ENCODE data around the gene CCNB3.

The CCNB3 gene

DNA sequence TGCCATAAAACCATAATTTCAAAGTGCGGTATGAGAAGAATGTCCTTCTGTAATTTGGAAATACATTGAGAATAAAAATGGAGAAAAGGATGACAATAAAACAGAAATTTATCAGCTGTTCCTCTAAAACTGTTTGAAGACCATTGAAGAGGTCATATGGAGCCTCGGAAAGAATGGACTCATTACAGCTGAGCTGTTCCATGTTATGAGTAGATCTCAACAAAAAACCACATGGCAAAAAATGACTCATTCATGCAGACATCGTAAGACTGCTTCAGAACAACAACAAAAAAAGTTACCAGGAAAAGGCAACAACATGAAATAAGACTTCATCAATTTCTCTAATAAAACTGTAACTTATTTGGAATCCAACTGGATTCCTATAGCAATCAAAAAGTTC lies 43.4 kb upstream of the CCNB3 start:
- H3K4me3 ChIP-seq (ENCODE audit: low read depth, low read length), result no peak overlapping the region
- no peaks in the 10 kb centered on the region for H3K9me3 ChIP-seq (ENCODE audit: insufficient read depth, low read depth, low read length)
- no peak overlapping the region for H4K12ac ChIP-seq (ENCODE audit: low read depth, low read length)
- no peak overlapping the region for H3K18ac ChIP-seq (ENCODE audit: low read length)
- DNase-seq, result no peak
- H3K36me3 ChIP-seq (ENCODE audit: control insufficient read depth in 1 of 2, insufficient read depth in 2 of 2, low read length in 2 of 2), result no peaks in the 10 kb centered on the region
- no peak overlapping the region for H2BK5ac ChIP-seq (ENCODE audit: low read depth, low read length, poor library complexity)
- H3K14ac ChIP-seq (ENCODE audit: low read length), result no peak overlapping the region
- peaks cover 0 to 4% of the 10 kb centered on the region in 2 experiments for H3K4me1 ChIP-seq (ENCODE audit: control insufficient read depth in 1 of 2, insufficient read depth in 2 of 2, low read length in 2 of 2)
- no peak overlapping the region for H3K4me2 ChIP-seq (ENCODE audit: low read length)
- no peak overlapping the region for H3K23ac ChIP-seq (ENCODE audit: low read length)
- no peak overlapping the region for H3K4ac ChIP-seq (ENCODE audit: low read depth, low read length)
- H3K27ac ChIP-seq (ENCODE audit: low read depth, low read length), result no peak overlapping the region
- H2BK120ac ChIP-seq (ENCODE audit: insufficient read depth, low read length, poor library complexity), result no peak overlapping the region
- no peak overlapping the region for H2BK12ac ChIP-seq (ENCODE audit: low read length)
- H3K27me3 ChIP-seq (ENCODE audit: insufficient read depth, low read length), result no peaks in the 10 kb centered on the region
- H3K79me2 ChIP-seq (ENCODE audit: control insufficient read depth, insufficient read depth, low read length, poor library complexity), result no peaks in the 10 kb centered on the region
- no peak overlapping the region for H2AK5ac ChIP-seq (ENCODE audit: low read length)
- H3K79me1 ChIP-seq (ENCODE audit: low read length), result no peaks in the 10 kb centered on the region
- WGBS (ENCODE audit: extremely low coverage, insufficient coverage, insufficient read length), result no CpG with 5 or more reads among the region's 3 CpGs
- no peak overlapping the region for H2AFZ ChIP-seq (ENCODE audit: insufficient read depth, low read length, poor library complexity)
- H4K8ac ChIP-seq (ENCODE audit: low read depth, low read length), result no peak overlapping the region
- H4K91ac ChIP-seq (ENCODE audit: low read depth, low read length), result no peak overlapping the region
- no peak overlapping the region for H3K9ac ChIP-seq (ENCODE audit: low read length)

DNA sequence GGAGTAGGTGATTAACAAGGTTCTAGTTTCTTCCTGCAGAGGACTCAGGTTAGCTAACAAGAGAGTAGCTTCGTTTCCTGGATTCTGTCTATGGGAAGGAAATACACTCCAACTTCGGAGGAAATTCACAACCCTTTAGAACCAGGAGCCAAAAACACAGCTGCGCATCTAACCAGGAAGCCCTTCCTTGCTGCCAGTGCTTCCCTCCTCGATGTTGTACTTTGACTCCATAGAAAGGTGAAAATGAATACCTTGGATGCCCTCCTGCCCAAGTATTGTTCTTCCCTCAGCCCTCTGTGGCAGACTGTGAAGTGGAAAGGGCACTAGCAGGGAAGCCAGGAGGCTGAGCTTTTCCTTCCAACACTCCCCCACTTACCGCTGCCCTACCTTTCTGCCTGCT lies 38.8 kb upstream of the CCNB3 start:
- no peaks in the 10 kb centered on the region for H3K4me1 ChIP-seq (ENCODE audit: control insufficient read depth in 1 of 2, insufficient read depth in 2 of 2, low read length in 2 of 2)
- H3K18ac ChIP-seq (ENCODE audit: low read length), result no peak overlapping the region
- no peak for DNase-seq
- no peak overlapping the region for H2BK120ac ChIP-seq (ENCODE audit: insufficient read depth, low read length, poor library complexity)
- H2AFZ ChIP-seq (ENCODE audit: insufficient read depth, low read length, poor library complexity), result no peak overlapping the region
- H3K9ac ChIP-seq (ENCODE audit: low read length), result no peak overlapping the region
- no peaks in the 10 kb centered on the region for H3K79me1 ChIP-seq (ENCODE audit: low read length)
- H3K4ac ChIP-seq (ENCODE audit: low read depth, low read length), result no peak overlapping the region
- no CpG with 5 or more reads among the region's 5 CpGs for WGBS (ENCODE audit: extremely low coverage, insufficient coverage, insufficient read length)
- H3K27ac ChIP-seq (ENCODE audit: low read depth, low read length), result no peak overlapping the region
- H3K4me3 ChIP-seq (ENCODE audit: low read depth, low read length), result no peak overlapping the region
- no peaks in the 10 kb centered on the region for H3K79me2 ChIP-seq (ENCODE audit: control insufficient read depth, insufficient read depth, low read length, poor library complexity)
- H3K14ac ChIP-seq (ENCODE audit: low read length), result no peak overlapping the region
- H3K23ac ChIP-seq (ENCODE audit: low read length), result no peak overlapping the region
- H2BK5ac ChIP-seq (ENCODE audit: low read depth, low read length, poor library complexity), result no peak overlapping the region
- H2BK12ac ChIP-seq (ENCODE audit: low read length), result peak overlapping the region; percentile 23
- H2AK5ac ChIP-seq (ENCODE audit: low read length), result no peak overlapping the region
- H3K27me3 ChIP-seq (ENCODE audit: insufficient read depth, low read length), result no peaks in the 10 kb centered on the region
- H4K91ac ChIP-seq (ENCODE audit: low read depth, low read length), result no peak overlapping the region
- no peaks in the 10 kb centered on the region for H3K36me3 ChIP-seq (ENCODE audit: control insufficient read depth in 1 of 2, insufficient read depth in 2 of 2, low read length in 2 of 2)
- no peaks in the 10 kb centered on the region for H3K9me3 ChIP-seq (ENCODE audit: insufficient read depth, low read depth, low read length)
- H4K12ac ChIP-seq (ENCODE audit: low read depth, low read length), result no peak overlapping the region
- no peak overlapping the region for H3K4me2 ChIP-seq (ENCODE audit: low read length)
- no peak overlapping the region for H4K8ac ChIP-seq (ENCODE audit: low read depth, low read length)

DNA sequence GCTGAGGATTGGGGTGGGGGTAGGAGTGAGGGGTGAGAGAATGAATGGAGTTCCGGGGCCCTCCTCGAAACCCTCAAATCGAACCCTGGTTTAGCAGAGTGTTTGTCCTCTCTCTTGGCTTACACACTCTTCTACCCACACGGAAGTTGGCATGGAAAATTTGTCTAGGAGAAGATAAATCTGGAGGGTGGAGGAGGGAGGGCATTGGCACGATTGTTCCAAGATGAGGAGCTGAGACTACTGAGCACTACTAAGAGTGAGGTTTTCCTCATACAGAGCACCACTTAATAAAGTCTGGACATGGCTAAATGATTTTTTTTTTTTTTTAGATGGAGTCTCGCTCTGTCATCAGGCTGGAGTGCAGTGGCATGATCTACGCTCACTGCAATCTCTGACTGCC lies 37.2 kb upstream of the CCNB3 start:
- Histone ChIP-seq H3K4me3 (ENCODE audit: low read depth, low read length) (no peak overlapping the region), H4K12ac (ENCODE audit: low read depth, low read length) (no peak overlapping the region), H3K4me2 (ENCODE audit: low read length) (no peak overlapping the region), H3K79me2 (ENCODE audit: control insufficient read depth, insufficient read depth, low read length, poor library complexity) (no peaks in the 10 kb centered on the region), H2BK5ac (ENCODE audit: low read depth, low read length, poor library complexity) (no peak overlapping the region), H4K91ac (ENCODE audit: low read depth, low read length) (peak overlapping the region; percentile 55), H3K36me3 (ENCODE audit: control insufficient read depth in 1 of 2, insufficient read depth in 2 of 2, low read length in 2 of 2) (no peaks in the 10 kb centered on the region), H3K9me3 (ENCODE audit: insufficient read depth, low read depth, low read length) (no peaks in the 10 kb centered on the region), H3K4ac (ENCODE audit: low read depth, low read length) (no peak overlapping the region), H3K18ac (ENCODE audit: low read length) (no peak overlapping the region), H2BK12ac (ENCODE audit: low read length) (peak overlapping the region; percentile 58), H3K23ac (ENCODE audit: low read length) (no peak overlapping the region), H3K79me1 (ENCODE audit: low read length) (no peaks in the 10 kb centered on the region), H2AK5ac (ENCODE audit: low read length) (no peak overlapping the region), H3K4me1 (ENCODE audit: control insufficient read depth in 1 of 2, insufficient read depth in 2 of 2, low read length in 2 of 2) (no peaks in the 10 kb centered on the region), H3K9ac (ENCODE audit: low read length) (no peak overlapping the region), H2BK120ac (ENCODE audit: insufficient read depth, low read length, poor library complexity) (no peak overlapping the region), H2AFZ (ENCODE audit: insufficient read depth, low read length, poor library complexity) (no peak overlapping the region), H3K14ac (ENCODE audit: low read length) (no peak overlapping the region), H3K27ac (ENCODE audit: low read depth, low read length) (no peak overlapping the region), H3K27me3 (ENCODE audit: insufficient read depth, low read length) (no peaks in the 10 kb centered on the region), H4K8ac (ENCODE audit: low read depth, low read length) (no peak overlapping the region)
- no CpG with 5 or more reads among the region's 7 CpGs for WGBS (ENCODE audit: extremely low coverage, insufficient coverage, insufficient read length)
- no peak for DNase-seq

DNA sequence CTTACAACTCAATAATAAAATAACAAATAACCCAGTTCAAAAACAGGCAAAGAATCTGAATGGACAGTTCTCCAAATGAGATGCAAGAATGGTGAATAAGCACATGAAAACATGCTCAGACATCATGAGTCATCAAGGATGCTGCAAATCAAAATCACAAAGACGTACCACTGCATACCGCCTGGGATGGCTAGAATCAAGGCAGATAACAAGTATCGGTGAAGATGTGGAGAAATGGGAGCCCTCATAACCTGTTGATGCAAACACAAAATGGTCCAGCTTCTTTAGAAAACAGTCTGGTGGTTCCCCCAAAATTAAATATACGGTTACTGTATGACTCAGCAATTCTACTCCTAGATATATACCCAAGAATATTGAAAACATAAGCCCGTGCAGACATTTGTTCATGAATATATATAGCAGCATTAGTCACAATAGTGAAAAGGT lies 36.3 kb upstream of the CCNB3 start:
- no CpG with 5 or more reads among the region's 5 CpGs for WGBS (ENCODE audit: extremely low coverage, insufficient coverage, insufficient read length)

More for the DNA sequence above, 36.3 kb upstream of the CCNB3 start:
- H3K14ac ChIP-seq (ENCODE audit: low read length), result no peak overlapping the region
- H3K79me1 ChIP-seq (ENCODE audit: low read length), result no peaks in the 10 kb centered on the region
- no peak overlapping the region for H3K4ac ChIP-seq (ENCODE audit: low read depth, low read length)
- H3K79me2 ChIP-seq (ENCODE audit: control insufficient read depth, insufficient read depth, low read length, poor library complexity), result no peaks in the 10 kb centered on the region
- H3K23ac ChIP-seq (ENCODE audit: low read length), result no peak overlapping the region
- no peak overlapping the region for H3K4me2 ChIP-seq (ENCODE audit: low read length)
- no peaks in the 10 kb centered on the region for H3K9me3 ChIP-seq (ENCODE audit: insufficient read depth, low read depth, low read length)
- no peak for DNase-seq
- no peak overlapping the region for H4K91ac ChIP-seq (ENCODE audit: low read depth, low read length)
- H3K36me3 ChIP-seq (ENCODE audit: control insufficient read depth in 1 of 2, insufficient read depth in 2 of 2, low read length in 2 of 2), result no peaks in the 10 kb centered on the region
- H4K12ac ChIP-seq (ENCODE audit: low read depth, low read length), result no peak overlapping the region
- H3K27ac ChIP-seq (ENCODE audit: low read depth, low read length), result no peak overlapping the region
- no peak overlapping the region for H2BK12ac ChIP-seq (ENCODE audit: low read length)
- H3K9ac ChIP-seq (ENCODE audit: low read length), result no peak overlapping the region
- H3K4me1 ChIP-seq (ENCODE audit: control insufficient read depth in 1 of 2, insufficient read depth in 2 of 2, low read length in 2 of 2), result no peaks in the 10 kb centered on the region
- no peak overlapping the region for H2AFZ ChIP-seq (ENCODE audit: insufficient read depth, low read length, poor library complexity)
- no peak overlapping the region for H2BK120ac ChIP-seq (ENCODE audit: insufficient read depth, low read length, poor library complexity)
- H3K27me3 ChIP-seq (ENCODE audit: insufficient read depth, low read length), result no peaks in the 10 kb centered on the region
- H3K4me3 ChIP-seq (ENCODE audit: low read depth, low read length), result no peak overlapping the region
- no peak overlapping the region for H2BK5ac ChIP-seq (ENCODE audit: low read depth, low read length, poor library complexity)
- no peak overlapping the region for H3K18ac ChIP-seq (ENCODE audit: low read length)
- no peak overlapping the region for H2AK5ac ChIP-seq (ENCODE audit: low read length)
- H4K8ac ChIP-seq (ENCODE audit: low read depth, low read length), result no peak overlapping the region

Data from trophoblast cell (in vitro differentiated cells and primary cell).